ENCODE results near the gene WDR81.
"Not testable (repeated sequence)": the region's sequence is repeated elsewhere in the genome, so short reads cannot be mapped to it uniquely, and the experiment has no call there.

Gene WDR81

GRCh38 chr17:1713878-1714426 is 10.6 kb upstream of the WDR81 start:
- peak; percentile 43 for DNase-seq

GRCh38 chr17:1714427-1714979 is 10.0 kb upstream of the WDR81 start:
- peak; percentile 97 for DNase-seq

- DNase-seq: peak; percentile 89
Measured at GRCh38 chr17:1714980-1715802, 9.3 kb upstream of the WDR81 start.

GRCh38 chr17:1715803-1716075 is 8.8 kb upstream of the WDR81 start:
- DNase-seq: no peak

- peak; percentile 100 for DNase-seq
Measured at GRCh38 chr17:1716076-1716911, 8.2 kb upstream of the WDR81 start.

- DNase-seq: peak; percentile 99
Measured at GRCh38 chr17:1716912-1717695, 7.4 kb upstream of the WDR81 start.

GRCh38 chr17:1718362-1719165 is 5.9 kb upstream of the WDR81 start:
- no peak for DNase-seq

GRCh38 chr17:1720856-1721386 is 3.6 kb upstream of the WDR81 start:
- no peak for DNase-seq

GRCh38 chr17:1722022-1722421 is 2.5 kb upstream of the WDR81 start:
- not testable (repeated sequence) for DNase-seq

- peak; percentile 31 for DNase-seq
Measured at GRCh38 chr17:1724869-1725641, 551 bp downstream of the WDR81 start.

- no peak for DNase-seq
Measured at GRCh38 chr17:1725642-1726511, 1.4 kb downstream of the WDR81 start.

- no peak for DNase-seq
Measured at GRCh38 chr17:1726626-1727257, 2.2 kb downstream of the WDR81 start.

GRCh38 chr17:1727258-1727789 is 2.8 kb downstream of the WDR81 start:
- no peak for DNase-seq

- no peak for DNase-seq
Measured at GRCh38 chr17:1727876-1728630, 3.5 kb downstream of the WDR81 start.

- DNase-seq: no peak
Measured at GRCh38 chr17:1729966-1730325, 5.4 kb downstream of the WDR81 start.

- DNase-seq: no peak
Measured at GRCh38 chr17:1730326-1731193, 6.1 kb downstream of the WDR81 start.

- no peak for DNase-seq
Measured at GRCh38 chr17:1731194-1731506, 6.6 kb downstream of the WDR81 start.
